ENCODE data around the gene ZFAND4. TPM values are rescaled to one million over a fixed set of nuclear protein-coding genes. Genes with fewer than 3 reads are reported as not detected.

ZFAND4 gene
- total RNA-seq, 1 donor from 2014 or later: 11.1 TPM

- no peak for TF ChIP-seq CTCF (IDR thresholded peaks at IDR 0.05; ENCODE audit: borderline replicate concordance)
- peaks cover 25% of the 10 kb centered on the region for H3K36me3 ChIP-seq
- DNase-seq: no peak
- intact Hi-C loops (cut with micrococcal nuclease): no loop called here
- H3K27me3 ChIP-seq (ENCODE audit: low read depth): no peaks in the 10 kb centered on the region
- no peak overlapping the region for H3K27ac ChIP-seq (replicated peaks)
- H3K9me3 ChIP-seq (replicated peaks): no peaks in the 10 kb centered on the region
- peaks cover 16% of the 10 kb centered on the region for H3K4me1 ChIP-seq
- H3K4me3 ChIP-seq: no peak overlapping the region
These were observed 28.0 kb downstream of the ZFAND4 start for GRCh38 chr10:45644527-45644926.

- intact Hi-C loops (cut with micrococcal nuclease): no loop called here
- Histone ChIP-seq H3K27ac (replicated peaks) (no peak overlapping the region), H3K4me3 (no peak overlapping the region), H3K4me1 (no peaks in the 10 kb centered on the region), H3K36me3 (peaks cover 22% of the 10 kb centered on the region), H3K9me3 (replicated peaks) (no peaks in the 10 kb centered on the region), H3K27me3 (ENCODE audit: low read depth) (no peaks in the 10 kb centered on the region)
- no peak for DNase-seq
- TF ChIP-seq CTCF (IDR thresholded peaks at IDR 0.05; ENCODE audit: borderline replicate concordance): no peak
These were observed 31.6 kb downstream of the ZFAND4 start for GRCh38 chr10:45640941-45641340.

GRCh38 chr10:45640049-45640448 lies 32.5 kb downstream of the ZFAND4 start:
- no peak overlapping the region for H3K27ac ChIP-seq (replicated peaks)
- no peak for TF ChIP-seq CTCF (IDR thresholded peaks at IDR 0.05; ENCODE audit: borderline replicate concordance)
- H3K4me3 ChIP-seq: no peak overlapping the region
- peaks cover 25% of the 10 kb centered on the region for H3K36me3 ChIP-seq
- H3K4me1 ChIP-seq: no peaks in the 10 kb centered on the region
- no peak for DNase-seq
- H3K9me3 ChIP-seq (replicated peaks): peaks cover 4% of the 10 kb centered on the region
- H3K27me3 ChIP-seq (ENCODE audit: low read depth): no peaks in the 10 kb centered on the region
- intact Hi-C loops (cut with micrococcal nuclease): no loop called here

GRCh38 chr10:45627412-45628048 lies 45.0 kb downstream of the ZFAND4 start:
- DNase-seq: peak; percentile 44

GRCh38 chr10:45625879-45626278 lies 46.7 kb downstream of the ZFAND4 start:
- DNase-seq: no peak
- no peak for TF ChIP-seq CTCF (IDR thresholded peaks at IDR 0.05; ENCODE audit: borderline replicate concordance)
- H3K4me3 ChIP-seq: no peak overlapping the region

More at GRCh38 chr10:45627412-45628048, 45.0 kb downstream of the ZFAND4 start:
- intact Hi-C loops (cut with micrococcal nuclease): no loop called here
- H3K27ac ChIP-seq (replicated peaks): peak overlapping the region; percentile 81
- H3K27me3 ChIP-seq (ENCODE audit: low read depth): no peaks in the 10 kb centered on the region
- peaks cover 26% of the 10 kb centered on the region for H3K4me1 ChIP-seq
- H3K36me3 ChIP-seq: no peaks in the 10 kb centered on the region
- no peak for TF ChIP-seq CTCF (IDR thresholded peaks at IDR 0.05; ENCODE audit: borderline replicate concordance)
- no peaks in the 10 kb centered on the region for H3K9me3 ChIP-seq (replicated peaks)
- peak overlapping the region; percentile 5 for H3K4me3 ChIP-seq

More at GRCh38 chr10:45625879-45626278, 46.7 kb downstream of the ZFAND4 start:
- Histone ChIP-seq H3K27me3 (ENCODE audit: low read depth) (no peaks in the 10 kb centered on the region), H3K36me3 (no peaks in the 10 kb centered on the region), H3K9me3 (replicated peaks) (no peaks in the 10 kb centered on the region), H3K27ac (replicated peaks) (peak overlapping the region; percentile 81), H3K4me1 (peaks cover 26% of the 10 kb centered on the region)
- intact Hi-C loops (cut with micrococcal nuclease): no loop called here

Data from left ventricle myocardium inferior (tissue), 1 donor.